GM18520 (cell line): ENCODE measurements around the gene COX19.
"Not testable (repeated sequence)": the region's sequence is repeated elsewhere in the genome, so short reads cannot be mapped to it uniquely, and the experiment has no call there.

ENCODE experiments used
- ATAC-seq: cut with Tn5 transposase; IDR thresholded peaks from one replicate; pipeline ENCODE4 v1.9.1; 2021; ENCODE audit not compliant: unreplicated experiment

Gene COX19

DNA sequence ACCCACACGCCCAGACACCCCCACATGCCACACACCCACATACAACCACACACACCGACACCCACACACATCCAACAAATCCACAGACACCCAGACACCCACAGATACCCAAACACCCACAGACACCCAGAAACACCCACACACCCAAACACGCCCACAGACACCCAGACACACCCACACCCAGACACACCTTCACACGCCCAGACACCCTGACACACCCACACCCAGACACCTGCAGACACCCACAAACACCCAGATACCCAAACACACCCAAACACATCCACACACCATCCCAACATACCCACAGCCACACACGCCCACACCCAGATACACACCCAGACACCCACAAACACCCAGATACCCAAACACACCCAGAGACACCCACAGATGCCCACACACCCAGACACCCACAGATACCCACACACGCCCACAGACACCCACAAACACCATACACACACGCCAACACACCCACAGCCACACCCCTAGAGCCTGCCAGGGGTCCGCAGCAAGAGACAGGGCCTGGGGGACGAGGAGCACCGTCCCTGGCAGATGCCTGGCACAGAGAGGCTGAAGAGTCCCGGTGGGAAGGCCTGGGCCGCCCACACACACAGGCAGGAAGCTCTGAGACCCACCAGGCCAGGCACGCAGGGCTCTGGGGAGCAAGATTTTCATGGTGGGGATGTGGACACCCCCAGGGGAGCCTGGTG, 36.1 kb upstream of the COX19 start:
- ATAC-seq: no peak

DNA sequence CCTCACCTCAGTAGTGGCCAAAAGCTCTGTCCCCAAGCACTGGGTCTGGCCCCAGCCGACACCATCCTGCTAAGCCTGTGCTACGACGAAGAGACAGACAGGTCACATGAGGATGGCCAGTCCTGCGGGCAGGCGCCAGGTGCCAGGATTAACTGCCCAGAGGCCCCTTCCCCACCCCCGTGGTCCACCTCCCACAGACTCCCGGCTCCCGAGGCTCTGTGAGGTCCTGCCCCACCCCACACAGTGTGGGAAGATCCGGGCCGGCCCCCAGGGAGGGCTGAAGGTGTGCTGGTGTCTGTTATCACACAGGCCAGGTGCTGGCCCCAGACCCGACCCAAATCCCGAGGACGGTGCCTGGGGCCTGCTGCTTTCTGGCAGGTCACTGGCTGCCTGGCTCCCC, 34.9 kb upstream of the COX19 start:
- ATAC-seq: no peak

DNA sequence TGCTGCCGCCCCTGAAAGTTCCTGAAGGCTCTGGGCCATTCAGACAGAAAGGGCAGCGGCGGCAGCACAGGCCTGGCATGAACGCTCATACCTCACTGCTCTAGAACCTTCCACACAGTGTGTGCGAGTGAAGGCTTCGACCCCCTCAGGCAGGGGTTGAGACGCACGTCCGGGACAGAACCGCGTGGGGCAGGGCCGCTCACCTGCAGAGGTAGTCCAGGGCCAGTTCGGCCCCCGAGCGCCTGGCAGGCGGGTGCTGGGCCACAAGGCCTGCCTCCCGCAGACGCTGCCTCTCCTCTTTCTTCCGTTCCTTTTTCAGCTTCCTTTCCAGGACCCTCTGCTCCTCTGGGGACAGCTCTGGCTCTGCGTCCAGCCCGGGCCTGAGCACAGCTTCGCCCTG, 34.4 kb upstream of the COX19 start:
- no peak for ATAC-seq

DNA sequence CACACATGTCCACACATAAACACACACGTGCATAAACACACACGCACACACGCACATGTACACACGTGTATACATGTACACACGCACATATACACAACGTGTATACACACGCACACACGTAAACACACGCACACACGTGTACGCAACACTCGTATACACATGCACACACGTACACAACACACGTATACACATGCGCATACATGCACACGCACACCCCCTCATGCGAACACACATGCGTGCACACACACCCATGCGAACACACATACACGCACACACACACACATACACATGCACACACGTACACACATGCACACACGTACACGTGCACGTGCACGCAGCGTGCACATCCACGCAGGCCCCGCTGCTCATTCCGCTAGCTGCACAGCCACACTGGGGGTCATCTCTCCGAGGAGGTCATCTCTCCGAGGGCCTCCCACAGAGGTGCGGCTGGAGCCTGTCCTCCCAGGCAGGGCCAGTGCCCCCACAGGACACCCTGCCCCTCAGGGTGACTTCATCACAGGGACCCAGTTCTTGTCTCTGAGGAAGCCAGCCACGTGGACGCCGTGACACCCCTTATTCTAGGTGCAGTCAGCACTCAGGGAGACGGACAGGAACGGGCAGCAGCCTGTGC, 33.5 kb upstream of the COX19 start:
- ATAC-seq: no peak

DNA sequence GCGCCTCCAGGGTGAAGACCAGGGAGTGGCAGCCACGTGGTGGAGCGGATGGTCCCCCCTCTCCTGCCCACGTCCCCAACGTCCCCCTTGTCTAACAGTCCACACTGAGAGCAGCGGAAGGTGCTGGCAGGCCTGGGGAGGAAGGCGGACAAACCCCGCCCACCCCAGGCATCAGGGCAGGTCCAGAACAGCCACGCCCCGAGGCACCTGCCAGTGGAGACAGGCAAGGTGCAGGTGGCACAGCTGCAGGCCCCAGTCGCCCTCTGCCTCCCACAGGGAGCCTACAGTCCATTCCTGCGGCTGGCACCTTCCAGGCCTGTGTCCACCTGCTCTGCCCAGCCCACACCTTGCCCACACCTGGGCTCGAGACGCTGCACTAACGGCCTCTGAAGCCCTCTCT, 32.6 kb upstream of the COX19 start:
- ATAC-seq: no peak

DNA sequence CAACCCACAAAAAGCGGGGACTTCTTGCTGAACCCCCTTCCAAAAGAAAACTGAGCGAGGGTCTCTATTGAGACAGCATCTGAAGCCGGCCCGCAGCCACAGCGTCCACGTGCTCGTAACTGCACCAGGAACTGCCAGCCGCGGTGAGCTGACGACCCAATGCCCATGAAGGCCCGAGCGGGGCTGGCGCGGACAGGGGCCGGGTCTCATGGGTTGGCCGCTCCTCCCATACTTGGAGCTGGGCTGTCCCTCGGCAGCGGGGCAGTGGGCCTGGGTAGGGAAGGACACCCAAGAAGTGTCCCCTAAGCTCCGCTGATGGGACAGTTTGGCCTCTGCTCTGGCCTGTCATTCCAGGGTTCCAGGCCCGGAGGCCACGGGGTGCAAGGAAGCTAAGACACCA, 30.0 kb upstream of the COX19 start:
- no peak for ATAC-seq

DNA sequence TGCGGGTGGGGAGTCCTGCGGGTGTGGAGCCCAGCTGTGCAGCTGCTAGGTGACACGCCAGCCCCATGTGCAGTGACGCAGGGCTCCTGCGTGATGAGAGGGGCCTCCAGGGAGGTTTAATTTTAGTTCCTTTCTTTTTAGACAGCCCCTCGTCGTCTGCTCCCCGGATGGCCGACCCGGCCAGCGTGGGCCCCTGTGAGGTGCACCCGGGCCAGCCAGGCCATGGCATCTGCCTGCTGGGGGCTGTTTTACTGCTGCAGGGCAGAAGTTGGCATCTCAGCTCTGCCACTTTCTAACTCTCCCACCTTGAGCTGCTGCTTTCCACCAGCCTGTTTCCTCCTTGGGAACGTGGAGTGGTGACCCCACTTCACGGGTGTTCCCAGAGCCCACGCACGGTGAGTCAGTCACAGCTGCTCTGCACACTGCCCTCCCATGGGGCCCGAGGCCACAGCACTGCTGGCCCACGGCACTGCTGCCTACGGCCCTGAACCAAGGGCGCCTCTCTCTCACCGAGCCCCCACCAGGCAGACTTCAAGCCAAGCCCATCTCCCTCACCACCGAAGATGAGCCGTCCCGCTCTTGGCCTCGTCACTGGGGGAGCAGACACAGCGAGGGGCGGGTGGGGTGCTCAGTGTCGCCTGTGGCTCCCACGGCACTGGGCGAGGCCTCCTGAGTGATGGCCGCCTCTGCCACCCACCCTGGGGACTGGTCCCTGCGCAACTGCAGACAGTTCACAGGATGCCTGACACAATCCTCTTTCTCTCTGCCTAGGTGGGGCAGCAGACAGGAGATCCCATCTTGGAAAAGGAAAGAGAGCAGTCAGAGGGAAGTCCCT, 28.9 kb upstream of the COX19 start:
- no peak for ATAC-seq

DNA sequence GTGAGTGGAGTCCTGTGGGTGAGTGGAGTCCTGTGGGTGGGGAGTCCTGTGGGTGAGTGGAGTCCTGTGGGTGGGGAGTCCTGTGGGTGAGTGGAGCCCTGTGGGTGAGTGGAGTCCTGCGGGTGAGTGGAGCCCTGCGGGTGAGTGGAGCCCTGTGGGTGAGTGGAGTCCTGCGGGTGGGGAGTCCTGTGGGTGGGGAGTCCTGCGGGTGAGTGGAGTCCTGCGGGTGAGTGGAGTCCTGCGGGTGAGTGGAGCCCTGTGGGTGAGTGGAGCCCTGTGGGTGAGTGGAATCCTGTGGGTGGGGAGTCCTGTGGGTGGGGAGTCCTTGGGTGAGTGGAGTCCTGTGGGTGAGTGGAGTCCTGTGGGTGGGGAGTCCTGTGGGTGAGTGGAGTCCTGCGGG, 27.1 kb upstream of the COX19 start:
- ATAC-seq: not testable (repeated sequence)

DNA sequence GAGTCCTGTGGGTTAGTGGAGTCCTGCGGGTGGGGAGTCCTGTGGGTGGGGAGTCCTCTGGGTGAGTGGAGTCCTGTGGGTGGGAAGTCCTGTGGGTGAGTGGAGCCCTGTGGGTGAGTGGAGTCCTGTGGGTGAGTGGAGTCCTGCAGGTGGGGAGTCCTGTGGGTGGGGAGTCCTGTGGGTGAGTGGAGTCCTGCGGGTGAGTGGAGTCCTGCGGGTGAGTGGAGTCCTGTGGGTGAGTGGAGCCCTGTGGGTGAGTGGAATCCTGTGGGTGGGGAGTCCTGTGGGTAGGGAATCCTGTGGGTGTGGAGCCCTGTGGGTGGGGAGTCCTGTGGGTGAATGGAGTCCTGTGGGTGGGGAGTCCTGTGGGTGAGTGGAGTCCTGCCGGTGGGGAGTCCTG, 26.7 kb upstream of the COX19 start:
- not testable (repeated sequence) for ATAC-seq

DNA sequence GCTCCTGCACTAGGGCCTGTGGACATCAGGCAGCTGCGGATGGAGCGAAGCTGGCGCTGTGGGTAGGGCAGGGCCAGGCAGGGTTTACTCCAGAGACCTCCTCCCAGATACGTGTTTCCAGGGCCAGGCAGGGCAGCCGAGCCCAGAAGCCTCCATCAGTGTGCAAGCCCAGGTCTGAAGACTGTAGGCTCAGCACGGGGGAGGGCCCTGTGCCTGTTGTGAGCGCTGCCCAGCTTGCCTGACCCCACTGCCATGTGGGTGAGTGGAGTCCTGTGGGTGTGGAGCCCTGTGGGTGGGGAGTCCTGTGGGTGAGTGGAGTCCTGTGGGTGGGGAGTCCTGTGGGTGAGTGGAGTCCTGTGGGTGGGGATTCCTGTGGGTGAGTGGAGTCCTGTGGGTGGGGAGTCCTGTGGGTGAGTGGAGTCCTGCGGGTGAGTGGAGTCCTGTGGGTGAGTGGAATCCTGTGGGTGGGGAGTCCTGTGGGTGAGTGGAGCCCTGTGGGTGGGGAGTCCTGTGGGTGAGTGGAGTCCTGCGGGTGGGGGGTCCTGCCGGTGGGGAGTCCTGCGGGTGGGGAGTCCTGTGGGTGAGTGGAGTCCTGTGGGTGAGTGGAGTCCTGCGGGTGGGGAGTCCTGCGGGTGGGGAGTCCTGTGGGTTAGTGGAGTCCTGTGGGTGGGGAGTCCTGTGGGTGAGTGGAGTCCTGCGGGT, 25.9 kb upstream of the COX19 start:
- ATAC-seq: not testable (repeated sequence)

DNA sequence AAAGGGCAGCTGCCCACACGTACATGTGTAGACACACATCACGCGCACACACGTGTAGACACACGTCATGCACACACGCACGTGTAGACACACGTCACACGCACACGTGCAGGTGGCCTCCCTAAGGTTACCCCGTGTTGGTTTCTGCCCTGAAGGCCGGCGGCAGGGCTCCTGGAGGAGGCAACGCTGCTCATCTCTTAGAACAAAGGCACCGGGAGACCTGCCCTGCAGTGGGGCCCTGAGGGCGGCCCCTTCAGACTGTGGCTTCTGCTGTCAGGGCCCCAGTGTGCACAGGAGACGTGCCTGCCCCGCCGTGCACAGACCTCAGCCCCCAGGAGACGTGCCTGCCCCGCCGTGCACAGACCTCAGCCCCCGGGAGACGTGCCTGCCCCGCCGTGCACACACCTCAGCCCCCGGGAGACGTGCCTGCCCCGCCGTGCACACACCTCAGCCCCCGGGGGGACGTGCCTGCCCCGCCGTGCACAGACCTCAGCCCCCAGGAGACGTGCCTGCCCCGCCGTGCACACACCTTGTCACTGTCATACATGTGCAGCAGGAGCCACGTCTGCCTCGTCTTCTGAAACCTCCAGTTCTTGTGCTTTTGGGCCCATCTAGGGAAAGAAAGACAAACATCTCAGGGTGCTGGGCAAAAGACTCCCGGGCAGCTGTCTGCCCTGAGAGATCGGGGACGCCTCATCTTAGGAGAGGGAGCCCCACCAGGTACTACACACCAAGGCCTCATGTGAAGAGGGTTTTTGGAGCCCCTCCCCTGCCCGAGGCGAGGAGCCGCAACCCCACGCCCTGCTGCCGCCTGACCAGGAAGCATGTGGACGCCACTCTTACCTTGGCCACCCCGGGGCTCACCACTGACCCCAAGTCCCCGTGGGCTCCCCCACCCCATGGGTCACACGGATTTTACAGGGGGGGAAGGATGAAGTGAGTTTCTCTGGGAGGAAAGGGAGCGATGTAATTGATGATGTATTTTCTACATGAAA, 24.9 kb upstream of the COX19 start:
- no peak for ATAC-seq

DNA sequence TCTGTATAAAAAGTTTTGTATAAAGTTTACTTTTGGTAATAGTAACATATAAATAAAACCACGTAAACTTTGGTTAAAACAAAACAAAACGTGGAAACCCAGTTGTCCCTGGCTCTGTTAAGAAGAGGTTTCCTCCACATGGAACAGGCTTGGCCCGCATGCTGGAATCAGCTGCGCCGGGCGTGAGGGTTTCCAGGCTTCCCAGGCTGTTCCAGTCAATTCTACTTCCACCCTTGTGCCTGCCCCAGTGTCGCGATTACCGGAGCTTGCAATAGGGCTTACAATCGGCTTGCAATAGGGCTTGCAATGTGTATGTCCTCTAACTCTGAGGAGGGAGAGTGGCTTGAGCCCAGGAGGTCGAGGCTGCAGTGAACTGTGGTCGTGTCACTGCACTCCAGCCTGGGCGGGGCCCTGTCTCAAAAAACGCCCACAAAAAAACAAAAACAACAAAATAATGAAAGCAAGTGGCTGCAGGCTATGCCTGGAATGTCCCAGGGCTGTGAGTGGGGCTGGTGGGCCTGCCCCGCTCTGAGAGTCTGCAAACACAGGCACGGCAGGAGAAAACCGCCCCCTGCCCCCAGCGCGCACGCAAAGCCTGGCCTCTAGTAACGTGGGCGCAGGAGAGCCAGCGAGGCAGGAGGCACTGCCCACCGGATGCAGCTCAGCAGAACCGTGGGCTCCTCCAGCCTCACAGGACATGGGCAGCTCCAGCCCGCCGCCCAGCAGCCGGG, 24.0 kb upstream of the COX19 start:
- ATAC-seq: no peak

DNA sequence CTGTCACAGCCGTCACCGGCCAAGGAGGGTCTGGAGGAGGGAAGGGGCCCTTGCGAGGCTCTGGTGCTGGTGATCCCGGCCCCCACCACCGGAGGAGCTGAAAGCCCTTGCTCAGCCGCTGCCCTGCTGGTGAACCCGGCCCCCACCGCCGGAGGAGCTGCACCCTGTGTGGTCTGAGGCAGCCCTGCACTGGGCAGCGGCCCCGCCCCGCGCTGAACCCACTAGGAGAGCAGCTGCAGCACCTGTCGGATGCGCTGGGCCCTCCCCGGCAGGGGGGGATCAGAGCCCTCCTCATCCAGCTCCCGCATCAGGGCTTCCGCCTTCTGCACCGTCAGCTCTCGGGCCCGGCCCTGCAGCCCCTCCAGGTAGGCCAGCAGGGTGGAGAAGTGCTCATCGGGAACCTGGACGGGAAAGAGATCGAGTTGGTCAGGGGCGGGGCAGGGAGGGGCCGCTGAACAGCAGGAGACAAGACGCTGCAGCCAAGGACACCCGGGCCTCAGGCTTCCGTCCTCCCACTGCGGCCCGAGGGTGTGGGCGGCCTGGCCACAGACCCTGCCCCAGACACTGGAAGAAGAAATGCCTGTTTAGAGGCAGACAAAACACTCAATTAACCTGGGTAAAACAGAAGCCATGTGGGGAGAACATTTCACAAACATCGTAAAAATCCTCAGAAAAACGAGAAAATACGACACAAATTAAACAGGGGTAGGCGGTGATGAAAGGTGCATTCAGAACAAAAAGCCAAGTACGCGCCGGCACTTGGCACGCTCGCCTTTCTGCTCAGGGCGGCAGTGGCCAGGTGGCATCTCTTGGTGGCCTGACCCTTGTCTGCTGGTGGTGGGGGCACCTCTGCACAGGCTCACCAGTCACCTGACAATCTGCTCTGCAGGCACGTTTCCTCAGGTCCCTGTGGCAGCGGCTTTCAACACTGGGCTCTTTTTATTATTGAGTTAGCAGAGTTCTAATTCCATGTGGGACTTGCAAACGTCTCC, 22.4 kb upstream of the COX19 start:
- ATAC-seq: no peak

DNA sequence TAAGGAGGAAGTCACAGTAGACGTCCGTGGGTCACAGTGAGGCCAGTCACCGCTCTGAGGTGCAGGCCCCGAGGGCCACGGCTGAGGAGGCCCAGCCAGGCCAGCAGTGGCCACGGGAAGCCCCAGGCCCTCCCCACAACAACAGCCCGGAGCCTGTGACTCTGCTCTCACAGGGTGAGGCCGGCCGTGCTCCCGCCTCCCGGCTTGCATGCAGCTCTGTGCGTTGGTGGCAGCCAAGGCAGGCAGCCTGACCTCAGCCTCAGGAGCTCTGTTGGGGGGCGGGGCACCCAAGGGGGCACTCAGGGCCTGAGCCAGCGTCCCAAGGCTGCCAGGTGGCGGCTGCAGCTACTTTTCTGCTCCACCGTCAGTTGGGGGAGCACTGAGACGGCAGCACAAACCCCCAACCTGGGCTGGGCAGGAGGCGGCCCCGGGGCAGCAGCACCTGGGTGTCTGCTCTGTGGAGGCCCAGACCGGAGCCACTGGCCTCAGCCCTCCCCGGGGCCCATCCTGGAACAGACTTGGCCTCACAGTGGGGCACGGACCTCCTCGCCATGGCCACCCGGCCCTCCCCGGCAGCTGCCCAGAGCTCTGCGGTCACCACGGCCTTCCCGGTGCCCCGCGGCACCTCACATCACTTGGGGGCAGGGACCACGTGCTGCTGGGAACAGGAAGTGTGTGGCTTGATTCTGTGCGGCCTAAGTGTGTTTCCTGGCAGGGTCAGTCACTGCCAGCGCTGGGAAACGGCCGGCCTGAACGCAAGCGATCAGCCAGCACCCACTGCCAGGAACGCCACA, 20.9 kb upstream of the COX19 start:
- no peak for ATAC-seq

DNA sequence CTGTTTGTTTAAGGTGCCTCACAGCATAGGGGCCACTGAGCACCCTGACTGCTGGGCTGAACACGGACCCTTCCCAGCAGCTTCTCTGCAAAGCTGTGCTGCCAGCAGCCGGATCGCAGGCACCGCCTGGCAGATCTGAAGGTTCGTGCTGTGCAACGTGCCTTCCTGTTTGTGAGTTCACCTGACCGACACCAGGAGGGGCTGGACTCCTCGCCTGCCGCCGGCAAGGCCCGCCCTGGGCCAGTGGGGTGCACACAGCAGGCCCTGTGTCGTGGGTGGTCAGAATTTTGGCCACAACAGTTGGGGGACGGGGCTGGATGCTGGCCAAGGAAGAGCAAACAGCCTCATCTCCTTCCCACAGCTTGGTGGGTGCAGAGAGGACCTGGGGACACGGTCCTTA, 20.2 kb upstream of the COX19 start:
- ATAC-seq: no peak

DNA sequence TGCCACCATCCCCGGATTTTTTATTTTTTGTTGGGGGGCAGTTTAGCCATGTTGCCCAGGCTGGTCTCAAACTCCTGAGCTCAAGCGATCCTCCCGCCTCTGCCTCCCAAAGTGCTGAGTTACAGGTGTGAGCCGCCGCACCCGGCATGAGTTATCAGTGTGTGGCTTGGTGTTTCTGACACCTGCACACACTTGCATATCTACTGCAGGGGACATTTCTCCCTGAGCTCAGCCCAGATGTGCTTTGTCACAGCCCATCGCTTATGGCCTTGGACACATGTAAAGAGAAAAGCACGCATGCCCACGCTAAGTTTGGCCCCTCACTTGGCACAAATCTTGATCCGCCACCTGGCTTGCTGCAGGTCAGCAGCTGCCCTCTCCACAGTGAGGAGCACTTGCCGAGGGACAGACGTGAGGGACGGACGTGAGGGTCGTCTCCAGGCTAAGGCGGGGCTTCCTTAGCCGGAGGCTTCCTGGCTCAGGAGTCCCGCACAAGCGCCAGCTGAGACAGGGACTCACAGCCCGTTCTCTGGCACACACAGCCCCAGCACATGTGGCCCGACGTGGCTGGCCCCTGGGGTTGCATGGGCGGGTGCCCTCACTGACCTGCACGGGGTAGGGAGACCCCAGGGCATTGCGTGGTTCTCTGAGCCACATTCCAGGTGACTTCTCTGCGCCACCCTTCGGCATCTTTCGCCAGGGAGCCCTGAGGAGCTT, 19.4 kb upstream of the COX19 start:
- ATAC-seq: no peak
